Neural progenitor cell (in vitro differentiated cells): ENCODE measurements around the gene KCNAB1. TPM values are rescaled to one million over a fixed set of nuclear protein-coding genes. Genes with fewer than 3 reads are reported as not detected.

Source experiments
- DNase-seq: peaks from one replicate; pipeline ENCODE4 v3.0.0-alpha.2; 2016; ENCODE audit warnings: low spot score
- H2AFZ ChIP-seq: fragments of 200-600 bp; sonication (generic); replicated peaks from 2 replicates; pipeline ENCODE4 v1.6.1; 2016; ENCODE audit warnings: antibody characterized with exemption
- H3F3A ChIP-seq: fragments of 200-600 bp; sonication (generic); 2 replicates; pipeline ENCODE4 v1.6.1; 2016; ENCODE audit warnings: antibody characterized with exemption, low read depth
- H3K27ac ChIP-seq: fragments of 200-600 bp; sonication (generic); 2 replicates; pipeline ENCODE4 v1.5.1; 2016; ENCODE audit warnings: mild to moderate bottlenecking
- H3K27me3 ChIP-seq: fragments of 200-600 bp; sonication (generic); 2 replicates; pipeline ENCODE4 v1.6.1; 2016; ENCODE audit warnings: mild to moderate bottlenecking, moderate library complexity
- H3K36me3 ChIP-seq: fragments of 200-600 bp; sonication (generic); 2 replicates; pipeline ENCODE4 v1.5.1; 2016
- H3K4me1 ChIP-seq: fragments of 200-600 bp; sonication (generic); 2 replicates; pipeline ENCODE4 v1.6.1; 2016; ENCODE audit warnings: mixed run types
- H3K4me2 ChIP-seq: fragments of 200-600 bp; sonication (generic); 2 replicates; pipeline ENCODE4 v1.6.1; 2016
- H3K4me3 ChIP-seq: fragments of 200-600 bp; sonication (generic); 2 replicates; pipeline ENCODE4 v1.5.1; 2016
- H3K79me2 ChIP-seq: fragments of 200-600 bp; sonication (generic); 2 replicates; pipeline ENCODE4 v1.6.1; 2016; ENCODE audit warnings: low read depth
- H3K9ac ChIP-seq: fragments of 200-600 bp; sonication (generic); 2 replicates; pipeline ENCODE4 v1.6.1; 2016
- H3K9me3 ChIP-seq: fragments of 200-600 bp; sonication (generic); 2 replicates; pipeline ENCODE4 v1.5.1; 2016; ENCODE audit warnings: low read depth
- H4K20me1 ChIP-seq: fragments of 200-600 bp; sonication (generic); 2 replicates; pipeline ENCODE4 v1.6.1; 2016; ENCODE audit warnings: low read depth
- H3K27ac Mint-ChIP-seq: 3 replicates; pipeline ENCODE4 v1.8.0; 2021; ENCODE audit warnings: mixed read lengths
- H3K27me3 Mint-ChIP-seq: 2 replicates; pipeline ENCODE4 v1.8.0; 2022; ENCODE audit warnings: low read depth, mild to moderate bottlenecking, inconsistent platforms, moderate library complexity, mixed read lengths; ENCODE audit not compliant: insufficient read depth
- H3K36me3 Mint-ChIP-seq: 3 replicates; pipeline ENCODE4 v1.8.0; 2021; ENCODE audit warnings: mixed read lengths
- H3K4me1 Mint-ChIP-seq: 3 replicates; pipeline ENCODE4 v1.8.0; 2021; ENCODE audit warnings: mixed read lengths
- H3K4me3 Mint-ChIP-seq: 3 replicates; pipeline ENCODE4 v1.8.0; 2021; ENCODE audit warnings: mild to moderate bottlenecking, moderate library complexity, mixed read lengths
- H3K9me3 Mint-ChIP-seq: 3 replicates; pipeline ENCODE4 v1.8.0; 2020; ENCODE audit warnings: mixed read lengths
- CTCF ChIP-seq: fragments of 200-600 bp; sonication (generic); IDR thresholded peaks from 2 replicates; pipeline ENCODE4 v1.5.1; 2017; ENCODE audit warnings: antibody characterized with exemption, mild to moderate bottlenecking
- EZH2 ChIP-seq: fragments of 200-600 bp; sonication (generic); IDR thresholded peaks from 2 replicates; pipeline ENCODE4 v1.6.1; 2017; ENCODE audit warnings: antibody characterized with exemption, mild to moderate bottlenecking, moderate library complexity
- EZH2phosphoT487 ChIP-seq: fragments of 200-600 bp; sonication (generic); IDR thresholded peaks from 2 replicates; pipeline ENCODE4 v1.6.1; 2017; ENCODE audit warnings: antibody characterized with exemption
- total RNA-seq: library from RNA; depleted of rRNA; stranded (reverse); fragments of >200 nt; gene quantifications from 2 replicates; pipeline ENCODE4 v1.2.3, GENCODE V29; 2015; ENCODE audit warnings: low replicate concordance

KCNAB1 gene
- total RNA-seq, 1 donor from 2014 or later, result 0.24 TPM

DNA sequence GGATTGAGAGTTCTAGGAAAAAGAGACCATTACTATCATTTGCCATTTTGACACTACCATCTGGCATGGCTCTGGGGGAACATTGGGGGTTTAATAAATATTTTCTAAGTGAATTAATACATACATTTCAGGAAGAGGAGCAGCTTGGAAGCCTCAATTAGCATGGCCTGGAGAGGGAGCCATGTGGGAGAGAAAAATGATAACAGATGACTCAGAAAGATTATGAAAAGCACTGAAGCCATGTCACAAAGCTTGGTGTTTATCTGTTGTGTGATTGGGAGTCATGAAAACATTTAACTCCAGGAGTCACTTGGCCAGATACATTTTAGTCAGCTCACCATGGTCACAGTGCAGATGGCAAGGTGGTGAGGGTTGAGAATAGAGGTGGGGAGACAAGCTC is 313.5 kb downstream of the KCNAB1 start:
- H3K4me3 Mint-ChIP-seq, result no peak overlapping the region
- H3K36me3 ChIP-seq, result no peaks in the 10 kb centered on the region
- no peak overlapping the region for H3K9ac ChIP-seq
- no peaks in the 10 kb centered on the region for H3K4me1 Mint-ChIP-seq
- no peaks in the 10 kb centered on the region for H3K4me1 ChIP-seq
- peaks cover 2% of the 10 kb centered on the region for H3K9me3 Mint-ChIP-seq
- no peaks in the 10 kb centered on the region for H3K9me3 ChIP-seq
- H3K4me3 ChIP-seq, result no peak overlapping the region
- H4K20me1 ChIP-seq, result no peaks in the 10 kb centered on the region
- no peaks in the 10 kb centered on the region for H3K79me2 ChIP-seq
- H3F3A ChIP-seq, result no peaks in the 10 kb centered on the region
- no peaks in the 10 kb centered on the region for H3K27me3 ChIP-seq
- no peak for DNase-seq
- H3K27me3 Mint-ChIP-seq, result peaks cover 10% of the 10 kb centered on the region
- no peak overlapping the region for H3K27ac ChIP-seq
- H2AFZ ChIP-seq, result no peak overlapping the region
- no peak overlapping the region for H3K27ac Mint-ChIP-seq
- H3K4me2 ChIP-seq, result no peak overlapping the region
- TF ChIP-seq EZH2phosphoT487 (no peak), CTCF (no peak), EZH2 (no peak)
- H3K36me3 Mint-ChIP-seq, result no peaks in the 10 kb centered on the region

DNA sequence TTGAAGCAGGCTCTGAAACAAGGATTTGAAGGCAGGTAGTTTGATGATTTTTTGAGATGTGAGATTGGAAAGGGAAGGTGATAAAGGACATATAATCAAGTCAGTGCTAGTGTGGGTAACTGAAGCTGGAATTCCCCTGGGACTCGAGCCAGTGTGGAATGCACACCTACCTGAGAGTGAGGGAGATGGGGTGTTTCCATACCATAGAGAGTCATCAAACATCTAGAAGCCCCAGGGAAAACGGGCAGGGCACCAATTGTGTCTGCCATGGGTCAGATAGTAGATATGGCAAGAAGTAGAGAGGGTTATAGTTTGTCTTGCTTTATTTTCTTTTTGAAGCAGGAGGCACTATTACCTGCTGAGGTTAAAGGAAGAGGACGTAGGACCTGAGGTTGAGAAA is 314.5 kb downstream of the KCNAB1 start:
- no peak overlapping the region for H3K27ac Mint-ChIP-seq
- H3K27me3 Mint-ChIP-seq, result peaks cover 10% of the 10 kb centered on the region

GRCh38 chr3:156443079-156443478 is 322.7 kb downstream of the KCNAB1 start:
- Histone ChIP-seq H3K4me2 (no peak overlapping the region), H3K4me1 (peaks cover 12% of the 10 kb centered on the region), H3K27me3 (no peaks in the 10 kb centered on the region), H4K20me1 (no peaks in the 10 kb centered on the region), H3K4me3 (no peak overlapping the region), H2AFZ (no peak overlapping the region), H3K9ac (no peak overlapping the region), H3K36me3 (no peaks in the 10 kb centered on the region), H3F3A (no peaks in the 10 kb centered on the region), H3K79me2 (no peaks in the 10 kb centered on the region), H3K27ac (no peak overlapping the region), H3K9me3 (no peaks in the 10 kb centered on the region)
- Mint-ChIP-seq H3K27me3 (no peaks in the 10 kb centered on the region), H3K36me3 (no peaks in the 10 kb centered on the region), H3K4me1 (peaks cover 4% of the 10 kb centered on the region), H3K4me3 (no peak overlapping the region), H3K27ac (no peak overlapping the region), H3K9me3 (no peaks in the 10 kb centered on the region)
- no peak for DNase-seq
- TF ChIP-seq CTCF (no peak), EZH2phosphoT487 (no peak), EZH2 (no peak)

More for the DNA sequence above, 314.5 kb downstream of the KCNAB1 start:
- H3K9me3 ChIP-seq, result no peaks in the 10 kb centered on the region
- H3K9ac ChIP-seq, result no peak overlapping the region
- H3K4me2 ChIP-seq, result no peak overlapping the region
- no peak overlapping the region for H3K27ac ChIP-seq
- DNase-seq, result no peak
- no peak overlapping the region for H3K4me3 ChIP-seq
- no peaks in the 10 kb centered on the region for H3K36me3 ChIP-seq
- no peaks in the 10 kb centered on the region for H4K20me1 ChIP-seq
- H3K4me1 ChIP-seq, result no peaks in the 10 kb centered on the region
- H3K9me3 Mint-ChIP-seq, result peaks cover 2% of the 10 kb centered on the region
- H3K79me2 ChIP-seq, result no peaks in the 10 kb centered on the region
- no peaks in the 10 kb centered on the region for H3K4me1 Mint-ChIP-seq
- H2AFZ ChIP-seq, result no peak overlapping the region
- TF ChIP-seq EZH2, result no peak
- no peaks in the 10 kb centered on the region for H3K36me3 Mint-ChIP-seq
- no peaks in the 10 kb centered on the region for H3K27me3 ChIP-seq
- no peaks in the 10 kb centered on the region for H3F3A ChIP-seq
- H3K4me3 Mint-ChIP-seq, result no peak overlapping the region

DNA sequence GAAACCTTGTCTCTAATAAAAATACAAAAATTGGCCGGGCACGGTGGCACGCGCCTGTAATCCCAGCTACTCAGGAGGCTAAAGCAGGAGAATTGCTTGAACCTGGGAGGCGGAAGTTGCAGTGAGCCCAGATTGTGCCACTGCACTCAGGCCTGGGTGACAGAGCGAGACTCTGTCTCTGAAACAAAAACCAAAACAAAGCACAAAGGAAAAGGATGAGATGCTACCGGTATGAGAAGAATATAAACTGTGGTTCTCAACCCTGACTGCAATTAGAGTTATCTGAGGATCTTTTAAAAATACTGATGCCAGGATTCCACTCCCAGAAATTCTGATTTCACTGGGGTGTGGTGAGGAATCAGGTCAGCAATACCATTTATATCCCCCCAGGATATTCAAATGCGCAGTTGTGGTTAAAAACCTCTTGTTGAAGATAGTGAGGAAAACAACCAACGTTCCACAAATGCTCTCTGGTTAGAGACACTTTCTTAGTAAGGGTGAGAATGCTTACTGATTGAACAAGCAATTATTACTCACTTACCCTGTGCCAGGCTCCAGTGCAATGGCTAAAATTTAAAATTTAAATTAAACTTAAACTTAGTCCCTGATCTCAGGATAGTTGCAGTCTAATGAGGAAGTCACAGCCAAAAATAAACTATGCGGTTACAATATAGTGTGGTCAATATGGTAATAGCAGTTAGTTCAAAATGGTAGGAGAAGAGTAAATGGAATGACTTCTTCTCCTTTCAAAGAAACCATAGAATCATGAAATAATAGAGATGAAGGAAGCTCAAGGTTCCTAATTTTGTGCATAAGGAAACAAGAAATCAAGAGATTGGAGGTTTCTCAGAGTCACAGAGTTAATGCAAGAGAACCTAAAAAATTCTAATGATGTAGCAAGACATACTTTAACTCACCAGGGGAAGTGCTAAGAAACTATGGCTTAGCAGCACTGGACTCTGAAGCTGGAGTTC is 325.0 kb downstream of the KCNAB1 start:
- peaks cover 12% of the 10 kb centered on the region for H3K4me1 ChIP-seq
- TF ChIP-seq EZH2 (no peak), CTCF (no peak), EZH2phosphoT487 (no peak)
- H3K4me3 ChIP-seq, result no peak overlapping the region
- Mint-ChIP-seq H3K27me3 (peaks cover 2% of the 10 kb centered on the region), H3K27ac (no peak overlapping the region), H3K9me3 (no peaks in the 10 kb centered on the region), H3K4me1 (peaks cover 4% of the 10 kb centered on the region), H3K36me3 (no peaks in the 10 kb centered on the region), H3K4me3 (no peak overlapping the region)
- no peak for DNase-seq
- H3K27me3 ChIP-seq, result no peaks in the 10 kb centered on the region
- H3K27ac ChIP-seq, result no peak overlapping the region
- no peak overlapping the region for H2AFZ ChIP-seq
- no peaks in the 10 kb centered on the region for H3K9me3 ChIP-seq
- H3K4me2 ChIP-seq, result no peak overlapping the region
- H3K9ac ChIP-seq, result no peak overlapping the region
- H3K36me3 ChIP-seq, result no peaks in the 10 kb centered on the region
- H3F3A ChIP-seq, result no peaks in the 10 kb centered on the region
- H3K79me2 ChIP-seq, result no peaks in the 10 kb centered on the region
- H4K20me1 ChIP-seq, result no peaks in the 10 kb centered on the region
